Kidney (tissue), 14 donors: Measurements from ENCODE around the gene STN1. TPM values are rescaled to one million over a fixed set of nuclear protein-coding genes. Genes with fewer than 3 reads are reported as not detected.

ENCODE experiments used
- DNase-seq, 5 donors: peaks; one replicate each; pipeline ENCODE4 v3.0.0-alpha.2; 2013 to 2020
- FAIRE-seq: peaks from 2 replicates; lab custom pipeline; 2012; peaks lifted over from hg19 to GRCh38; lab: Jason Lieb, UNC
- H3K27ac ChIP-seq, 2 donors: one replicate each; pipeline ENCODE4 v1.7.0; 2013; ENCODE audit warnings: low read depth in 2 of 2, low read length in 2 of 2, inconsistent platforms in 1 of 2
- H3K27me3 ChIP-seq: one replicate; pipeline ENCODE4 v1.7.1; 2013; ENCODE audit warnings: low read length, inconsistent platforms; ENCODE audit not compliant: control insufficient read depth, insufficient read depth
- H3K36me3 ChIP-seq, 3 donors: one replicate each; pipeline versions ENCODE4 v1.7.0 to v1.7.1; 2013; ENCODE audit warnings: low read length in 3 of 3, control low read depth in 1 of 3, inconsistent platforms in 1 of 3; ENCODE audit not compliant: insufficient read depth in 3 of 3, control insufficient read depth in 2 of 3
- H3K4me1 ChIP-seq, 3 donors: one replicate each; pipeline versions ENCODE4 v1.7.0 to v1.7.1; 2013; ENCODE audit warnings: low read length in 3 of 3, inconsistent platforms in 1 of 3, low read depth in 1 of 3; ENCODE audit not compliant: control insufficient read depth in 2 of 3, insufficient read depth in 2 of 3
- H3K4me3 ChIP-seq, 3 donors: one replicate each; pipeline versions ENCODE4 v1.7.0 to v1.8.1; 2013; ENCODE audit warnings: low read length in 3 of 3, control low read depth in 1 of 3, inconsistent platforms in 1 of 3
- H3K9ac ChIP-seq, 3 donors: one replicate each; pipeline versions ENCODE4 v1.7.0 to v1.7.1; 2013; ENCODE audit warnings: low read length in 3 of 3, control low read depth in 1 of 3, inconsistent platforms in 1 of 3
- H3K9me3 ChIP-seq, 3 donors: one replicate each; pipeline versions ENCODE4 v1.7.0 to v1.7.1; 2013; ENCODE audit warnings: low read length in 3 of 3, control low read depth in 1 of 3, inconsistent platforms in 1 of 3; ENCODE audit not compliant: control insufficient read depth in 2 of 3, insufficient read depth in 1 of 3
- CTCF ChIP-seq: IDR thresholded peaks from 3 replicates; pipeline ENCODE4 v1.5.1; 2012; ENCODE audit warnings: mild to moderate bottlenecking, moderate library complexity, borderline replicate concordance; ENCODE audit not compliant: insufficient read depth; ENCODE audit errors: extremely low read depth
- intact Hi-C: fragments of 100-400 bp; cut with DNase I; formaldehyde crosslinking; loops from one replicate; pipeline ENCODE4 v1.11.1; 2022
- polyA plus RNA-seq: library from polyadenylated mRNA; stranded (reverse); fragments of 350-450 nt; fragmentation: Illumina TruSeq; extraction: RNeasy Lipid Tissue Mini Kit (QIAGEN cat#74804); gene quantifications from one replicate; pipeline ENCODE4 v1.2.3, GENCODE V29; 2014; ENCODE audit warnings: low read depth, low replicate concordance; ENCODE audit not compliant: insufficient read depth
- total RNA-seq: library from RNA; stranded (reverse); fragmentation: NEBNext Ultra II Directional; extraction: Animal tissue kit (Norgen Biotek cat#: 25700); gene quantifications from one replicate; pipeline ENCODE4 v1.2.1, GENCODE V29; 2021
- donor health status: control.
- donor health status: control.
- donor health status: control.
- donor health status: control.
- donor health status: control.
- donor health status: DM: yes; HTN: yes; CAD: no.
- donor health status: Normal renal cell carcinoma (clear cell type).

Gene STN1
- total and polyA plus RNA-seq, 2 donors from 2014 or later = 29.4 to 30.1 TPM

GRCh38 chr10:103849880-103850571 lies 68.0 kb downstream of the STN1 start:
- intact Hi-C loops = no loop called here
- Histone ChIP-seq H3K27ac (no peak overlapping the region), H3K4me1 (peaks cover 0 to 9% (median 0%) of the 10 kb centered on the region in 3 donors), H3K4me3 (no peak overlapping the region), H3K9me3 (no peaks in the 10 kb centered on the region), H3K36me3 (no peaks in the 10 kb centered on the region), H3K27me3 (no peaks in the 10 kb centered on the region), H3K9ac (no peak overlapping the region)
- no peak for FAIRE-seq
- no peak for TF ChIP-seq CTCF
- peak in 2 of 5 donors; percentile 53 to 73 for DNase-seq

GRCh38 chr10:103849212-103849877 lies 68.6 kb downstream of the STN1 start:
- DNase-seq (no peak), FAIRE-seq (no peak)
- no peaks in the 10 kb centered on the region for H3K27me3 ChIP-seq
- no peak overlapping the region for H3K4me3 ChIP-seq
- intact Hi-C loops = no loop called here
- no peak overlapping the region for H3K9ac ChIP-seq
- H3K4me1 ChIP-seq = peaks cover 0 to 7% (median 4%) of the 10 kb centered on the region in 3 donors
- no peak overlapping the region for H3K27ac ChIP-seq
- no peaks in the 10 kb centered on the region for H3K36me3 ChIP-seq
- no peaks in the 10 kb centered on the region for H3K9me3 ChIP-seq
- TF ChIP-seq CTCF = no peak

GRCh38 chr10:103847909-103848468 lies 70.0 kb downstream of the STN1 start:
- H3K36me3 ChIP-seq = no peaks in the 10 kb centered on the region
- no peaks in the 10 kb centered on the region for H3K9me3 ChIP-seq
- H3K9ac ChIP-seq = no peak overlapping the region
- no peak for FAIRE-seq
- intact Hi-C loops = no loop called here
- H3K27ac ChIP-seq = no peak overlapping the region
- peaks cover 0 to 10% (median 7%) of the 10 kb centered on the region in 3 donors for H3K4me1 ChIP-seq
- H3K4me3 ChIP-seq = no peak overlapping the region
- no peak for TF ChIP-seq CTCF
- DNase-seq = no peak
- H3K27me3 ChIP-seq = no peaks in the 10 kb centered on the region
